Liver (tissue), 9 donors: ENCODE data around the gene TTC33. TPM values are rescaled to one million over a fixed set of nuclear protein-coding genes. Genes with fewer than 3 reads are reported as not detected.

Source experiments
- DNase-seq: peaks from one replicate; pipeline ENCODE4 v3.0.0-alpha.2; 2017; ENCODE audit warnings: low spot score
- H3K27ac ChIP-seq, 2 donors: one replicate each; pipeline ENCODE4 v1.7.0; 2013; ENCODE audit warnings: inconsistent platforms in 2 of 2, low read length in 2 of 2, control low read depth in 1 of 2, low read depth in 1 of 2, mild to moderate bottlenecking in 1 of 2
- H3K27me3 ChIP-seq, 4 donors: one replicate each; pipeline versions ENCODE4 v1.6.1 to v1.7.0; 2013; ENCODE audit warnings: low read length in 3 of 4, inconsistent platforms in 1 of 4, mild to moderate bottlenecking in 1 of 4, moderate library complexity in 1 of 4; ENCODE audit not compliant: control insufficient read depth in 4 of 4, insufficient read depth in 4 of 4
- H3K36me3 ChIP-seq, 4 donors: one replicate each; pipeline versions ENCODE4 v1.6.1 to v1.7.0; 2013; ENCODE audit warnings: low read length in 3 of 4, mild to moderate bottlenecking in 3 of 4, low read depth in 1 of 4, moderate library complexity in 1 of 4; ENCODE audit not compliant: control insufficient read depth in 4 of 4, insufficient read depth in 3 of 4
- H3K4me1 ChIP-seq, 4 donors: one replicate each; pipeline versions ENCODE4 v1.6.1 to v1.7.0; 2013; ENCODE audit warnings: low read length in 3 of 4, mild to moderate bottlenecking in 3 of 4, moderate library complexity in 1 of 4; ENCODE audit not compliant: control insufficient read depth in 4 of 4, insufficient read depth in 4 of 4
- H3K4me3 ChIP-seq, 3 donors: one replicate each; pipeline versions ENCODE4 v1.6.1 to v1.7.0; 2013; ENCODE audit warnings: low read length in 3 of 3, control low read depth in 1 of 3, low read depth in 1 of 3, mild to moderate bottlenecking in 1 of 3
- H3K9ac ChIP-seq, 2 donors: one replicate each; pipeline ENCODE4 v1.7.0; 2013; ENCODE audit warnings: low read length in 2 of 2, mild to moderate bottlenecking in 2 of 2, moderate library complexity in 2 of 2, control low read depth in 1 of 2, low read depth in 1 of 2
- H3K9me3 ChIP-seq, 4 donors: one replicate each; pipeline versions ENCODE4 v1.6.1 to v1.7.0; 2013; ENCODE audit warnings: low read length in 3 of 4; ENCODE audit not compliant: control insufficient read depth in 4 of 4
- ATF3 ChIP-seq: IDR thresholded peaks from 2 replicates; pipeline ENCODE4 v1.6.1; 2016; ENCODE audit warnings: antibody characterized with exemption
- CTCF ChIP-seq: fragments of 150-350 bp; IDR thresholded peaks from 2 replicates; pipeline ENCODE4 v1.5.1; 2017; ENCODE audit warnings: improper control_type of control experiment, low read depth, low read length; ENCODE audit not compliant: missing input control
- FOXA1 ChIP-seq: IDR thresholded peaks from 2 replicates; pipeline ENCODE4 v1.6.1; 2016; ENCODE audit warnings: antibody characterized with exemption
- FOXA2 ChIP-seq: IDR thresholded peaks from 2 replicates; pipeline ENCODE4 v1.6.1; 2016; ENCODE audit warnings: antibody characterized with exemption
- GABPA ChIP-seq, 2 donors: IDR thresholded peaks in 1 of 2; conservative IDR thresholded peaks in 1 of 2; 2 replicates each; pipeline ENCODE4 v1.6.1; 2016; ENCODE audit warnings: antibody characterized with exemption in 2 of 2, mild to moderate bottlenecking in 1 of 2, moderate library complexity in 1 of 2
- HNF4G ChIP-seq: IDR thresholded peaks from 2 replicates; pipeline ENCODE4 v1.6.1; 2016; ENCODE audit warnings: antibody characterized with exemption
- JUND ChIP-seq, 2 donors: IDR thresholded peaks; 2 replicates each; pipeline ENCODE4 v1.6.1; 2016; ENCODE audit warnings: antibody characterized with exemption in 2 of 2
- NR2F2 ChIP-seq: IDR thresholded peaks from 2 replicates; pipeline ENCODE4 v1.6.1; 2016; ENCODE audit warnings: antibody characterized with exemption
- RAD21 ChIP-seq, 2 donors: IDR thresholded peaks; 2 replicates each; pipeline ENCODE4 v1.6.1; 2016; ENCODE audit warnings: antibody characterized with exemption in 2 of 2, mild to moderate bottlenecking in 2 of 2
- REST ChIP-seq: IDR thresholded peaks from 2 replicates; pipeline ENCODE4 v1.6.1; 2016; ENCODE audit warnings: antibody characterized with exemption, mild to moderate bottlenecking
- RXRA ChIP-seq, 2 donors: IDR thresholded peaks; 2 replicates each; pipeline ENCODE4 v1.6.1; 2017 to 2018; ENCODE audit warnings: antibody characterized with exemption in 2 of 2, mild to moderate bottlenecking in 1 of 2
- SP1 ChIP-seq: IDR thresholded peaks from 2 replicates; pipeline ENCODE4 v1.6.1; 2018; ENCODE audit warnings: antibody characterized with exemption, mild to moderate bottlenecking
- YY1 ChIP-seq: IDR thresholded peaks from 2 replicates; pipeline ENCODE4 v1.6.1; 2016; ENCODE audit warnings: antibody characterized with exemption, mild to moderate bottlenecking
- ZBTB33 ChIP-seq: IDR thresholded peaks from 2 replicates; pipeline ENCODE4 v1.6.1; 2016; ENCODE audit warnings: antibody characterized with exemption
- WGBS: extraction: QIAGEN DNeasy Blood & Tissue Kit; methylation state at CpG from one replicate; pipeline ENCODE4 v1.1.7; 2013; 5-methylcytosine and 5-hydroxymethylcytosine counted together
- polyA plus RNA-seq, 2 donors: library from polyadenylated mRNA; stranded (reverse) in 1 of 2; unstranded in 1 of 2; fragments of 200-250 nt in 1 of 2; fragments of >200 nt in 1 of 2; fragmentation: Nextera tagmentation in 1 of 2; extraction: Ambion mirVana in 1 of 2; gene quantifications; one replicate each; pipeline versions ENCODE4 v1.2.1 to v1.2.3, GENCODE V29; 2013 to 2015
- total RNA-seq, 2 donors: library from RNA; depleted of rRNA; stranded (reverse); fragments of >200 nt; gene quantifications; one replicate each; pipeline ENCODE4 v1.2.3, GENCODE V29; 2014
- donor health status: healthy.
- donor health status: healthy.
- donor health status: healthy.
- donor health status: healthy.
- donor health status: healthy.

TTC33 gene
- total and polyA plus RNA-seq, 4 donors, result 4.3 to 12.0 (median 7.6) TPM

- TF ChIP-seq CTCF (no peak), YY1 (peak; percentile 78), FOXA1 (no peak), FOXA2 (no peak)
These were observed 207.7 kb downstream of the TTC33 start (continued) for GRCh38 chr5:40547994-40548575.

- H3K9ac ChIP-seq, result no peak overlapping the region
- H3K36me3 ChIP-seq, result no peaks in the 10 kb centered on the region
- TF ChIP-seq GABPA (IDR thresholded peaks at IDR 0.05 in 1 of 2, conservative IDR thresholded peaks at IDR 0.05 in 1 of 2) (no peak), SP1 (no peak), HNF4G (no peak), RAD21 (IDR thresholded peaks at IDR 0.05) (no peak), NR2F2 (no peak), CTCF (no peak), ZBTB33 (no peak)
- peaks cover 2 to 6% (median 3%) of the 10 kb centered on the region in 4 donors for H3K4me1 ChIP-seq
- DNase-seq, result no peak
- no peak overlapping the region for H3K4me3 ChIP-seq
- H3K9me3 ChIP-seq, result no peaks in the 10 kb centered on the region
- no peak overlapping the region for H3K27ac ChIP-seq
- no peaks in the 10 kb centered on the region for H3K27me3 ChIP-seq
- 92% methylated on average over 4 of the region's 4 CpGs for WGBS
These were observed 208.2 kb downstream of the TTC33 start for GRCh38 chr5:40547557-40547956.

- Histone ChIP-seq H3K27ac (no peak overlapping the region), H3K9me3 (peaks cover 0 to under 1% (median 0%) of the 10 kb centered on the region in 4 donors), H3K27me3 (no peaks in the 10 kb centered on the region), H3K9ac (no peak overlapping the region), H3K4me3 (no peak overlapping the region), H3K4me1 (no peaks in the 10 kb centered on the region), H3K36me3 (no peaks in the 10 kb centered on the region)
- no peak for DNase-seq
- TF ChIP-seq FOXA1 (no peak), ZBTB33 (no peak), NR2F2 (no peak), JUND (IDR thresholded peaks at IDR 0.05) (no peak), SP1 (no peak), HNF4G (no peak), CTCF (no peak), GABPA (IDR thresholded peaks at IDR 0.05 in 1 of 2, conservative IDR thresholded peaks at IDR 0.05 in 1 of 2) (no peak), YY1 (no peak), RXRA (IDR thresholded peaks at IDR 0.05) (no peak), ATF3 (no peak), REST (no peak)
These were observed 215.5 kb downstream of the TTC33 start for GRCh38 chr5:40540301-40540700.
